ENCODE results near the gene DUSP10. TPM values are rescaled to one million over a fixed set of nuclear protein-coding genes. Genes with fewer than 3 reads are reported as not detected.

DUSP10 gene
- polyA plus RNA-seq, 1 donor from 2014 or later: 2.0 TPM

DNA sequence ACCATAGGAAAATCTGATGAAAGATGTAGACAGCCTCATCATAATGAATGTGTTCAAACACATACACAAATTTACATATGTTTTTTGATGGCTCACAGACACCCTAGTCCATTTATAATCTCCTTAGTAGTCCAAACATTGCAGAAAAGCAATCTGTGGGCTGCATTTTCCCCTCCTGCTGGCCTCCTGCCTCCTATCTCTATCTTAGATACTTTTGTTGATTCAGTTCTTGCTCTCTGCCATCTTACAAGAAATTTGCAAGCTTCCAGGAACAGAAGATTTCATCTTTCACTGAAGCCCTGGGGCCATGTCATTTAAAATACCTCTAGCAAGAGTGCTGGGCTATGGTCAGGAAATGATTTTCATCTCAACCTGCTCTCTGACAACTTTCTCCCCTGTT is 50.6 kb downstream of the DUSP10 start:
- Histone ChIP-seq H2AFZ (ENCODE audit: low read depth, low read length) (no peak overlapping the region), H3K4me2 (ENCODE audit: low read length) (no peak overlapping the region), H3K36me3 (ENCODE audit: insufficient read depth, low read length) (no peaks in the 10 kb centered on the region), H4K20me1 (ENCODE audit: insufficient read depth) (no peaks in the 10 kb centered on the region), H3K27me3 (ENCODE audit: insufficient read depth, low read depth, low read length) (no peaks in the 10 kb centered on the region), H3K9me2 (ENCODE audit: insufficient read depth, low read length) (no peaks in the 10 kb centered on the region), H3K27ac (ENCODE audit: low read length) (no peak overlapping the region), H3K9ac (ENCODE audit: low read length) (no peak overlapping the region), H3K9me3 (ENCODE audit: low read length) (no peaks in the 10 kb centered on the region), H3K4me3 (ENCODE audit: low read length) (no peak overlapping the region), H3F3A (ENCODE audit: insufficient read depth, low read length, poor library complexity, severe bottlenecking) (no peaks in the 10 kb centered on the region), H3K79me2 (replicated peaks; ENCODE audit: insufficient read depth, low read length) (no peaks in the 10 kb centered on the region)
- TF ChIP-seq, protein P1, sequence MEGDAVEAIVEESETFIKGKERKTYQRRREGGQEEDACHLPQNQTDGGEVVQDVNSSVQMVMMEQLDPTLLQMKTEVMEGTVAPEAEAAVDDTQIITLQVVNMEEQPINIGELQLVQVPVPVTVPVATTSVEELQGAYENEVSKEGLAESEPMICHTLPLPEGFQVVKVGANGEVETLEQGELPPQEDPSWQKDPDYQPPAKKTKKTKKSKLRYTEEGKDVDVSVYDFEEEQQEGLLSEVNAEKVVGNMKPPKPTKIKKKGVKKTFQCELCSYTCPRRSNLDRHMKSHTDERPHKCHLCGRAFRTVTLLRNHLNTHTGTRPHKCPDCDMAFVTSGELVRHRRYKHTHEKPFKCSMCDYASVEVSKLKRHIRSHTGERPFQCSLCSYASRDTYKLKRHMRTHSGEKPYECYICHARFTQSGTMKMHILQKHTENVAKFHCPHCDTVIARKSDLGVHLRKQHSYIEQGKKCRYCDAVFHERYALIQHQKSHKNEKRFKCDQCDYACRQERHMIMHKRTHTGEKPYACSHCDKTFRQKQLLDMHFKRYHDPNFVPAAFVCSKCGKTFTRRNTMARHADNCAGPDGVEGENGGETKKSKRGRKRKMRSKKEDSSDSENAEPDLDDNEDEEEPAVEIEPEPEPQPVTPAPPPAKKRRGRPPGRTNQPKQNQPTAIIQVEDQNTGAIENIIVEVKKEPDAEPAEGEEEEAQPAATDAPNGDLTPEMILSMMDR (IDR thresholded peaks at IDR 0.05; ENCODE audit: poor library complexity, severe bottlenecking): no peak
- TF ChIP-seq MXI1 (conservative IDR thresholded peaks at IDR 0.05; ENCODE audit: poor library complexity, severe bottlenecking) (no peak), RAD21 (conservative IDR thresholded peaks at IDR 0.05) (no peak), SMC3 (conservative IDR thresholded peaks at IDR 0.05; ENCODE audit: poor library complexity) (no peak), EZH2 (IDR thresholded peaks at IDR 0.05; ENCODE audit: borderline replicate concordance, insufficient read depth, low read length, poor library complexity, severe bottlenecking) (no peak), POLR2AphosphoS5 (IDR thresholded peaks at IDR 0.05) (no peak), TAF1 (IDR thresholded peaks at IDR 0.05; ENCODE audit: low read depth) (no peak), EP300 (conservative IDR thresholded peaks at IDR 0.05; ENCODE audit: poor library complexity, severe bottlenecking) (no peak)
- TF ChIP-seq, protein P2, sequence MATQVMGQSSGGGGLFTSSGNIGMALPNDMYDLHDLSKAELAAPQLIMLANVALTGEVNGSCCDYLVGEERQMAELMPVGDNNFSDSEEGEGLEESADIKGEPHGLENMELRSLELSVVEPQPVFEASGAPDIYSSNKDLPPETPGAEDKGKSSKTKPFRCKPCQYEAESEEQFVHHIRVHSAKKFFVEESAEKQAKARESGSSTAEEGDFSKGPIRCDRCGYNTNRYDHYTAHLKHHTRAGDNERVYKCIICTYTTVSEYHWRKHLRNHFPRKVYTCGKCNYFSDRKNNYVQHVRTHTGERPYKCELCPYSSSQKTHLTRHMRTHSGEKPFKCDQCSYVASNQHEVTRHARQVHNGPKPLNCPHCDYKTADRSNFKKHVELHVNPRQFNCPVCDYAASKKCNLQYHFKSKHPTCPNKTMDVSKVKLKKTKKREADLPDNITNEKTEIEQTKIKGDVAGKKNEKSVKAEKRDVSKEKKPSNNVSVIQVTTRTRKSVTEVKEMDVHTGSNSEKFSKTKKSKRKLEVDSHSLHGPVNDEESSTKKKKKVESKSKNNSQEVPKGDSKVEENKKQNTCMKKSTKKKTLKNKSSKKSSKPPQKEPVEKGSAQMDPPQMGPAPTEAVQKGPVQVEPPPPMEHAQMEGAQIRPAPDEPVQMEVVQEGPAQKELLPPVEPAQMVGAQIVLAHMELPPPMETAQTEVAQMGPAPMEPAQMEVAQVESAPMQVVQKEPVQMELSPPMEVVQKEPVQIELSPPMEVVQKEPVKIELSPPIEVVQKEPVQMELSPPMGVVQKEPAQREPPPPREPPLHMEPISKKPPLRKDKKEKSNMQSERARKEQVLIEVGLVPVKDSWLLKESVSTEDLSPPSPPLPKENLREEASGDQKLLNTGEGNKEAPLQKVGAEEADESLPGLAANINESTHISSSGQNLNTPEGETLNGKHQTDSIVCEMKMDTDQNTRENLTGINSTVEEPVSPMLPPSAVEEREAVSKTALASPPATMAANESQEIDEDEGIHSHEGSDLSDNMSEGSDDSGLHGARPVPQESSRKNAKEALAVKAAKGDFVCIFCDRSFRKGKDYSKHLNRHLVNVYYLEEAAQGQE (IDR thresholded peaks at IDR 0.05; ENCODE audit: borderline replicate concordance): no peak

DNA sequence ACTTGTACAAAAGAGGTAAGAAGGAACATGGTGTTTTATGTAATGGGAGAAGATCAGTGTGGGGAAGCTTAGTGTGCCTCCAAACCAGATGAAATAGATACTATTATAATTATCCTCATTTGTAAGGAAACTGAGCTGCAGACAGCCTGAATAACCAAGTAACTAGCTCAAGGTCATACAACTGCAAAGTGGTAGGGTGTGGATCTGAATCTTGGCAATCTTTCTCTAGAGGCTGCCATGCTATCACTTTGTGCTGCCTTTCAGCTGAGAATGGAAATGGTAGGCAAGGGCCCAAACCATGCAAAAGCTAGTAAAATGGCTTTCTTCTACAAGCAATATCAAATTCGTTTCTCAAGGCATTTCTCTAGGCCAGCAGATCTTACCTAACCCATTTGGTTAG is 51.0 kb downstream of the DUSP10 start:
- Histone ChIP-seq H3K36me3 (ENCODE audit: insufficient read depth, low read length) (no peaks in the 10 kb centered on the region), H3K9me2 (ENCODE audit: insufficient read depth, low read length) (no peaks in the 10 kb centered on the region), H4K20me1 (ENCODE audit: insufficient read depth) (no peaks in the 10 kb centered on the region), H3K27me3 (ENCODE audit: insufficient read depth, low read depth, low read length) (no peaks in the 10 kb centered on the region), H3K4me2 (ENCODE audit: low read length) (no peak overlapping the region), H3K9me3 (ENCODE audit: low read length) (no peaks in the 10 kb centered on the region), H3K4me3 (ENCODE audit: low read length) (no peak overlapping the region), H3K27ac (ENCODE audit: low read length) (no peak overlapping the region), H3K9ac (ENCODE audit: low read length) (no peak overlapping the region), H2AFZ (ENCODE audit: low read depth, low read length) (no peak overlapping the region), H3F3A (ENCODE audit: insufficient read depth, low read length, poor library complexity, severe bottlenecking) (no peaks in the 10 kb centered on the region), H3K79me2 (replicated peaks; ENCODE audit: insufficient read depth, low read length) (no peaks in the 10 kb centered on the region)
- TF ChIP-seq RAD21 (conservative IDR thresholded peaks at IDR 0.05) (no peak), TAF1 (IDR thresholded peaks at IDR 0.05; ENCODE audit: low read depth) (no peak), POLR2AphosphoS5 (IDR thresholded peaks at IDR 0.05) (no peak), EP300 (conservative IDR thresholded peaks at IDR 0.05; ENCODE audit: poor library complexity, severe bottlenecking) (no peak)
- TF ChIP-seq, protein P1 (IDR thresholded peaks at IDR 0.05; ENCODE audit: poor library complexity, severe bottlenecking): no peak
- TF ChIP-seq, protein P2 (IDR thresholded peaks at IDR 0.05; ENCODE audit: borderline replicate concordance): no peak
